A549 (cell line): ENCODE measurements around the gene MGMT. TPM values are rescaled to one million over a fixed set of nuclear protein-coding genes. Genes with fewer than 3 reads are reported as not detected.

ENCODE experiments used
- ATAC-seq, 2 experiments: fragments of 200-7000 bp in 1 of 2; fragments of >200 bp in 1 of 2; cut with Nextera tagmentation in 1 of 2; cut with Tn5 transposase in 1 of 2; 3 replicates each; pipeline versions ENCODE4 v1.8.0 to v1.9.1; 2018 to 2020; ENCODE audit warnings: mild to moderate bottlenecking in 1 of 2, moderate library complexity in 1 of 2
- CTCF ChIA-PET: fragments of 300-600 bp; sonication (Branson Sonifier 250); formaldehyde crosslinking; extraction: SDS; loops from one replicate; lab custom pipeline; 2021; ENCODE audit warnings: antibody characterized with exemption, inconsistent platforms; lab: Yijun Ruan, JAX
- POLR2A ChIA-PET: fragments of 350-600 bp; formaldehyde crosslinking; extraction: SDS; loops from one replicate; lab custom pipeline; 2021; ENCODE audit warnings: antibody characterized with exemption, inconsistent platforms; lab: Yijun Ruan, JAX
- DNase-seq, 2 experiments: peaks; one replicate each; pipeline versions ENCODE4 v3.0.0 to v3.0.0-alpha.2; 2011 to 2016; ENCODE audit warnings: low read depth in 1 of 2, low spot score in 1 of 2
- FAIRE-seq: peaks from 2 replicates; lab custom pipeline; 2011; peaks lifted over from hg19 to GRCh38; lab: Jason Lieb, UNC
- H3K27ac ChIP-seq, 2 experiments: fragments of >200 bp; sonication (Bioruptor Twin); formaldehyde crosslinking; 3 replicates each; pipeline ENCODE4 v1.5.1; 2016 to 2017
- H3K4me1 ChIP-seq: fragments of >200 bp; sonication (Bioruptor Twin); formaldehyde crosslinking; 3 replicates; pipeline ENCODE4 v1.6.1; 2016
- H3K4me2 ChIP-seq: fragments of >200 bp; sonication (Bioruptor Twin); formaldehyde crosslinking; 3 replicates; pipeline ENCODE4 v1.6.1; 2016
- H3K4me3 ChIP-seq: fragments of >200 bp; sonication (Bioruptor Twin); formaldehyde crosslinking; 3 replicates; pipeline ENCODE4 v1.5.1; 2016
- H3K9me3 ChIP-seq: fragments of >200 bp; sonication (Bioruptor Twin); formaldehyde crosslinking; 3 replicates; pipeline ENCODE4 v1.6.1; 2016
- ATOH8 ChIP-seq: fragments of 250-450 bp; sonication (Bioruptor Pico); IDR thresholded peaks from 2 replicates; pipeline ENCODE4 v1.5.0; 2020; ENCODE audit warnings: low read depth, mild to moderate bottlenecking, moderate library complexity
- BCL3 ChIP-seq: fragments of >200 bp; sonication (Bioruptor Twin); formaldehyde crosslinking; IDR thresholded peaks from 3 replicates; pipeline ENCODE4 v1.6.1; 2016
- CBX8 ChIP-seq: fragments of 200-600 bp; sonication (generic); IDR thresholded peaks from 2 replicates; pipeline ENCODE4 v1.6.1; 2016
- CHD2 ChIP-seq: fragments of 150-350 bp; IDR thresholded peaks from 2 replicates; pipeline ENCODE4 v1.6.1; 2014; ENCODE audit warnings: low read length; ENCODE audit not compliant: partially characterized antibody
- EHF ChIP-seq: fragments of 250-450 bp; sonication (Bioruptor Pico); IDR thresholded peaks from 2 replicates; pipeline ENCODE4 v1.5.0; 2020; ENCODE audit warnings: mild to moderate bottlenecking
- ELK1 ChIP-seq: fragments of 150-350 bp; IDR thresholded peaks from 2 replicates; pipeline ENCODE4 v1.6.1; 2014; ENCODE audit warnings: low read depth, mild to moderate bottlenecking, low read length
- ESRRA ChIP-seq: fragments of 150-350 bp; IDR thresholded peaks from 2 replicates; pipeline ENCODE4 v1.6.1; 2014; ENCODE audit warnings: mild to moderate bottlenecking, low read length, borderline replicate concordance
- FOSB ChIP-seq: fragments of 250-450 bp; sonication (Bioruptor Pico); IDR thresholded peaks from 2 replicates; pipeline ENCODE4 v1.5.0; 2020; ENCODE audit warnings: mild to moderate bottlenecking, moderate library complexity
- FOXS1 ChIP-seq: fragments of 250-450 bp; sonication (Bioruptor Pico); IDR thresholded peaks from 2 replicates; pipeline ENCODE4 v1.5.0; 2020; ENCODE audit warnings: mild to moderate bottlenecking, moderate library complexity
- GATA3 ChIP-seq: IDR thresholded peaks from 2 replicates; pipeline ENCODE4 v1.6.1; 2012; ENCODE audit warnings: borderline replicate concordance
- HOXA7 ChIP-seq: fragments of 250-450 bp; sonication (Bioruptor Pico); IDR thresholded peaks from 2 replicates; pipeline ENCODE4 v1.5.0; 2020; ENCODE audit warnings: mild to moderate bottlenecking, moderate library complexity
- JUNB ChIP-seq: fragments of >200 bp; sonication (Bioruptor Twin); formaldehyde crosslinking; IDR thresholded peaks from 2 replicates; pipeline ENCODE4 v1.6.1; 2016
- MAFK ChIP-seq: fragments of 450-650 bp; IDR thresholded peaks from 2 replicates; pipeline ENCODE4 v1.6.1; 2014; ENCODE audit not compliant: partially characterized antibody
- MAX ChIP-seq: IDR thresholded peaks from 2 replicates; pipeline ENCODE4 v1.6.1; 2012
- MYC ChIP-seq: IDR thresholded peaks from 2 replicates; pipeline ENCODE4 v1.6.1; 2012; ENCODE audit warnings: mild to moderate bottlenecking, inconsistent platforms, low read length, improper control_type of control experiment, borderline replicate concordance
- NFE2L2 ChIP-seq: fragments of 150-350 bp; conservative IDR thresholded peaks from 2 replicates; pipeline ENCODE4 v1.6.1; 2014; ENCODE audit warnings: low read length
- NR3C1 ChIP-seq: fragments of >200 bp; sonication (Bioruptor Twin); formaldehyde crosslinking; IDR thresholded peaks from 3 replicates; pipeline ENCODE4 v1.6.1; 2017
- POLR2A ChIP-seq: IDR thresholded peaks from 2 replicates; pipeline ENCODE4 v1.6.1; 2012; ENCODE audit warnings: mild to moderate bottlenecking, low read length
- POLR2AphosphoS2 ChIP-seq: conservative IDR thresholded peaks from 2 replicates; pipeline ENCODE4 v1.6.1; 2012; ENCODE audit warnings: low read length, improper control_type of control experiment, inconsistent platforms
- RCOR1 ChIP-seq: fragments of 150-350 bp; IDR thresholded peaks from 2 replicates; pipeline ENCODE4 v1.6.1; 2014; ENCODE audit warnings: antibody characterized with exemption, low read length, low read depth
- SMC3 ChIP-seq: fragments of >200 bp; sonication (Bioruptor Twin); formaldehyde crosslinking; IDR thresholded peaks from 3 replicates; pipeline ENCODE4 v1.6.1; 2018; ENCODE audit warnings: inconsistent platforms
- ZNF302 ChIP-seq: fragments of 250-450 bp; sonication (Bioruptor Pico); IDR thresholded peaks from 2 replicates; pipeline ENCODE4 v1.9.0; 2021; ENCODE audit warnings: inconsistent platforms, mild to moderate bottlenecking, moderate library complexity
- WGBS: methylation state at CpG from one replicate; pipeline ENCODE4 v1.1.6; 2017; ENCODE audit errors: missing lambda C conversion rate; 5-methylcytosine and 5-hydroxymethylcytosine counted together
- polyA plus RNA-seq, 4 experiments: library from polyadenylated mRNA; depleted of rRNA in 3 of 4; stranded (reverse); fragments of >200 nt; fragmentation: RNase III in 1 of 4; extraction: RNeasy Plus Mini Kit Qiagen cat#74134 plus additional on column Dnase treatment in 1 of 4; gene quantifications; 2 replicates in 3 of 4; 3 replicates in 1 of 4; pipeline ENCODE4 v1.2.3, GENCODE V29; 2011 to 2017
- TF ChIP-seq, protein P1 (sequence below): fragments of >200 bp; sonication (Bioruptor Twin); formaldehyde crosslinking; IDR thresholded peaks from 2 replicates; pipeline ENCODE4 v1.6.1; 2016

MGMT gene
- polyA plus RNA-seq, 2 of the 4 experiments (the other 2 are of a cell fraction): 4.9 to 5.2 TPM

DNA sequence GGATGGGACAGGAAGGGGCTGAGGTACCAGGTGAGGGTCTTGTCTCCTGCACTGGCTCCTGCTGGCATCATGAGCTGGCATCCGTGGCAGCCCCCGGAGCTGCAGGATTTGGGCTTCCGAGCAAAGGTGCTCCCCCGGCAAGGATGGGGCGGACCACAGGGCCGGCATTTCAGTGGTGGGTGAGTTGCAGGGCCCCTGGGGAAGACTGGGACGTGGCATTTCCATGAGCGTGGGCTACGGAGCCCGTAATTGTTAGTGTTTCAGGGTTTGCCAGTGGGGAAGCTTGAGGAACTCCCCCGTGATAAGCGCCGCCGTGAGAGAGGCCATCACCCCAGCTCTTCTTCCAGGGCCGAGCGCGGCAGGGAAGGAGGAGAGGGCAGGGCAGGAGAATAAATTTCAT, 235.6 kb downstream of the MGMT start (continued):
- no peak for TF ChIP-seq MAX

DNA sequence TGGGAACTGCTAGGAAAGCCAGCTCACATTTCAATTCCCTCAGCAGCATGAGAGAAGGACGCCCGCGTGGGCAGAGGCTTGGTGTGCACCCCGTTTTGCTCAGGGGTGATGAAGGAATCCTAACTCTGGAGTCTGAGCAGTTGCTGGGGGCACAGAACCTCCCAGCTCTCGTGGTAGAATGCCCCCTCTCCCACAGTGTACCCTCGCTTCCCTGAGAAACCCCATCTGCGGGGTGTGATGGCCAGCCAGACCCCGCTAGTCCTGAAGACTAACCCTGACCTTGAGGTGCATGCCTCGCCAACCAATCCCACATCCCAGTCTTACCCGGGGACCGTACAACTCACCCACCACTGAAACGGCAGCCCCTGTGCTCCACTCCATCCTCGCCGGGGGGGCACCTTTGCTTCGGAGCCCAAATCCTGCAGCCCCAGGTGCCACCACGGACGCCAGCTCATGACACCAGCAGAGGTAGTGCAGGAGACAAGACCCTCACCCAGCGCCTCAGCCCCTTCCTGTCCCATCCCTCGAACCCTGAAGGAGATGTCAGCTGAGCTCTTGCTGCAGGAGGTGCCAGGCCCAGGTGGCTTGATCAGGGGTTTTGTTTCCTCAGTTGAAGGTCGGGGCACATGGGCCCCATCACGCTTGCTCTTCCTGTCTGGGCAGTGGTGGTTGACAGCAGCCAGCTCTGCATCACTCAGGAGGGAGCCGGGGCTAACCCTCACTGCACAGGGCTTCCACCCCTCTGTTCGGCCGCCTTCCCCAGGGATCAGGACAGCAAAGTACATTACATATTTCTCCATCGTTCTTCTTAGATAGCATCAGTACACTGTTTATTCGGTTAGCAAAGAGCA, 236.5 kb downstream of the MGMT start:
- CTCF ChIA-PET: interaction anchor here (1.2 kb wide), 1 partner anchor 9 kb away, joined by 4 read pairs; no protein-coding TSS in a partner anchor
- no peak overlapping the region for H3K4me3 ChIP-seq
- WGBS: 39% methylated on average over 19 of the region's 26 CpGs
- H3K4me2 ChIP-seq: no peak overlapping the region
- H3K9me3 ChIP-seq: no peaks in the 10 kb centered on the region
- TF ChIP-seq FOXS1 (CRISPR knock-in tag): no peak
- TF ChIP-seq ZNF302: no peak
- TF ChIP-seq FOSB (CRISPR knock-in tag): no peak
- no peak for TF ChIP-seq MYC
- TF ChIP-seq HOXA7 (CRISPR knock-in tag): no peak
- no peak for TF ChIP-seq MAFK
- no peak for TF ChIP-seq GATA3
- TF ChIP-seq NFE2L2: no peak
- TF ChIP-seq RCOR1: no peak
- no peak for TF ChIP-seq CBX8
- no peak for TF ChIP-seq JUNB
- no peak for TF ChIP-seq POLR2AphosphoS2
- TF ChIP-seq, all 56 proteins: peak for 0
- POLR2A ChIA-PET: no interaction called here
- H3K4me1 ChIP-seq: no peaks in the 10 kb centered on the region
- ATAC-seq: no peak
- FAIRE-seq: no peak
- H3K27ac ChIP-seq: no peak overlapping the region
- no peak for DNase-seq

DNA sequence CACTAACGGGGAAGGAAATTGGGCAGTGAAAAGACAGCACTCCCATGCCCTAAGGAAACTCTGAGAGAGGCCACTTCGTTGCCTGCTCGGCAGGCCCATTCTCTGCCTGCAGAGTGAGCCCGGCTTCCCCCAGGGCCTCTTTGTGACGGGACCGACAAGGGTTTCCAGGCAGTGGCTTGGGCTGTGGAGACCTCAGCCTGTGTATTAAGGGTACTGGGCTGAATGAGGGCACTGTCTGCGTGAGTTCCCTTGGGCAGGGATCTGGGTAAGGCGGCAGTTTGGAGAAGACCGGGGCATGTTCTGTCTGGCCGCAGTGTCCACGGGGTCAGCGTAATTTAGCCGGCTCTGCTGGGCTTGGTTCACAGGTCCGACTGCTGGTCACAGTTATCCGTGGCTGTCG, 237.2 kb downstream of the MGMT start:
- Histone ChIP-seq H3K9me3 (no peaks in the 10 kb centered on the region), H3K4me2 (no peak overlapping the region), H3K27ac (no peak overlapping the region), H3K4me1 (no peaks in the 10 kb centered on the region), H3K4me3 (no peak overlapping the region)
- ATAC-seq (no peak), FAIRE-seq (no peak), DNase-seq (no peak)
- TF ChIP-seq BCL3 (no peak), JUNB (no peak), SMC3 (no peak), CHD2 (no peak), ATOH8 (CRISPR knock-in tag) (no peak), POLR2AphosphoS2 (no peak), EHF (CRISPR knock-in tag) (no peak), POLR2A (no peak), ELK1 (no peak), ESRRA (no peak), NR3C1 (no peak)
- TF ChIP-seq, protein P1, sequence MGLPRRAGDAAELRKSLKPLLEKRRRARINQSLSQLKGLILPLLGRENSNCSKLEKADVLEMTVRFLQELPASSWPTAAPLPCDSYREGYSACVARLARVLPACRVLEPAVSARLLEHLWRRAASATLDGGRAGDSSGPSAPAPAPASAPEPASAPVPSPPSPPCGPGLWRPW: no peak
- ChIA-PET POLR2A (no interaction called here), CTCF (no interaction called here)
- 47% methylated on average over 13 of the region's 16 CpGs for WGBS
